G401.6 (cell line): ENCODE measurements around the gene YPEL3.
"Not testable (repeated sequence)": the region's sequence is repeated elsewhere in the genome, so short reads cannot be mapped to it uniquely, and the experiment has no call there.

Source experiments
- FAIRE-seq: peaks from 2 replicates; lab custom pipeline; 2012; peaks lifted over from hg19 to GRCh38; lab: Jason Lieb, UNC

Gene YPEL3

DNA sequence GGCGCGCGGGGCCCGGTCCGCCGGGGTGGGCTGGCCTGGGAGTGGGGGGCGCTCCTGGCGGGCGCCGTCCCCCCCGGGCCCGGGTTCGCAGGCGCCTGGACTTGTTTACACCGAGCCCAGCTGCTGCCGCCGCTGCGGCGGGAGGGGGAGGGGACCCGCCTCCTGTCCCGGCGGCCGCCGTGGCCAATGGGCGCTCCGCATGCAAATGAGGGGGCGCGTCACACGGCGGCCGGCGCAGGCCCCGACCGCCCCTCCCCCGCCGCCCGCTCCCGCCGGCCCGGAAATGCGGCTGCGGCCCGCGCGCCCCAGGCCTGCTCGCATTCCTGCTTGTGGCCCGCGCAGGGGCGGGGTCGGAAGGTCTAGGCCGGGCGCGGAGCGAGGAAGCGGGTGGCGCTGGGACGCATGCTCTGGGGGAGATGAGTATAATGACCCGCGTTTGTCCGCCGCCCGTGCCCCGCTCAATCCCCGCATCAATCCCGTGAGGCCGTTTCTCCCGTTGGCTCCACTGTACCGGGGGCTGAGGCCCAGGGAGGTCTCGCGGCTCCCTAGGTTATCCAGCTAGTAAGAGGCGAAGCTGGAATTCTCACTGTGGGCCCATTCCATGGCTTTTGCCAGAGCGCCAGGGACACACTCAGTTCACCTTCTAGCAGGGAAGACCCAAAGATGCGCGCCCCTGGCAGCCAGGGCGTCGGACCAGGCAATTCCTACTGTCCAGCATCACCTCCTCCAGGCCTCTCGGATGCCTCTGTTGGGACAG lies at the start of gene YPEL3:
Gene YPEL3 (minus strand): TSS at position 109 of the 757 bp plus-strand sequence. CDS start 731 bp downstream, outside the sequence.
- no peak for FAIRE-seq

DNA sequence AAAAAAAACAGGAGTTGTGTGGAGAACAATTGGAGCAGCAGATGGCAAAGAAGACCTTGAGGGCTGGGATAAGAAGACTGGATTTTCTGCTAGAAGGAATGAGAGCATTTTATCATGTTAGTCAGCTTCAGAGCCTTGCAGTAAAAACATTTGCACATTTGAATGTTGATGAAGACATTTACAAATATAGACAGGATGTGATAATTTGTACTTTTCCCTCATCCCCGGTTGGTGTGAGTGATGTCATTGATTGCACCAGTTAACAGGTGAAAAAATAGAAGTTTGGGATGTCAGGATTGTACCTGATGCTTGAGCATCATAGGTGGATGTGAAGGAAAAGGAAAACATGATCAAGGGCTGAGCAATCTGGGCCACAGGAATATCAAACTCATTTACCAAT lies 49.6 kb upstream of the YPEL3 start:
- no peak for FAIRE-seq

DNA sequence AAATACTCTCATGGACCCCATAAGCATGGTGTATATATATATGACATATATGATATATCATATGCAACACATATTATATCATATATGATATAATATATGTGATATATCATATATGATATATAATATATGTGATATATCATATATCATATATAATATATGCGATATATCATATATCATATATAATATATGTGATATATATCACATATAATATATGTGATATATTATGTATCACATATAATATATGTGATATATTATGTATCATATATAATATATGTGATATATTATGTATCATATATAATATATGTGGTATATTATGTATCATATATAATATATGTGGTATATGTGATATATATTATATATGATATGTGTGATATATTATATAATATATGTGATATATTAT lies 48.9 kb upstream of the YPEL3 start:
- peak; percentile 97 for FAIRE-seq

- FAIRE-seq, result no peak
Observed at GRCh38 chr16:30144017-30144416, 48.0 kb upstream of the YPEL3 start.

GRCh38 chr16:30143347-30143702 lies 47.3 kb upstream of the YPEL3 start:
- FAIRE-seq, result no peak

DNA sequence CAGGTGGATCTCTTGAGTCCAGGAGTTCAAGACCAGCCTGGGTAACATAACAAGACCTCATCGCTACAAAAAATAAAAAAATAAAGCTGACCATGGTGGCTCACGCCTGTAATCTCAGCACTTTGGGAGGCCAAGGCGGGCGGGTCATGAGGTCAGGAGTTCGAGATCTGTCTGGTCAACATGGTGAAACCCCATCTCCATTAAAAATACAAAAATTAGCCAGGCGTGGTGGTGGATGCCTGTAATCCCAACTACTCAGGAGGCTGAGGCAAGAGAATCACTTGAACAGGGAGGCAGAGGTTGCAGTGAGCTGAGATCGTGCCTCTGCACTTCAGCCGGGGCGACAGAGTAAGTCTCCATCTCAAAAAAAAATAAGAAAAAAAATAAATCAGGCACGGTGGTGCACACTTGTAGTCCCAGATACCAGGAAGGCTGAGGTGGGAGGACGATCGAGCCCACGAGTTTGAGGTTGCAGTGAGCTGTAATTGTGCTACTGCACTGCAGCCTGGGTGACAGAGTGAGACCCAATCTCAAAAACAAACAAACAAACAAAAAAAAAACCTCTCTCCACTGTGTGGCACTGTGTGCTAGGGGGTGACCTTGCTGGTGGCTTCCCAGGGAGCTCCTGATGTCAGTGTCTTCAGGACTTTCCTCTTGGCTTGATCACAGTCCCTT lies 46.8 kb upstream of the YPEL3 start:
- FAIRE-seq, result no peak

DNA sequence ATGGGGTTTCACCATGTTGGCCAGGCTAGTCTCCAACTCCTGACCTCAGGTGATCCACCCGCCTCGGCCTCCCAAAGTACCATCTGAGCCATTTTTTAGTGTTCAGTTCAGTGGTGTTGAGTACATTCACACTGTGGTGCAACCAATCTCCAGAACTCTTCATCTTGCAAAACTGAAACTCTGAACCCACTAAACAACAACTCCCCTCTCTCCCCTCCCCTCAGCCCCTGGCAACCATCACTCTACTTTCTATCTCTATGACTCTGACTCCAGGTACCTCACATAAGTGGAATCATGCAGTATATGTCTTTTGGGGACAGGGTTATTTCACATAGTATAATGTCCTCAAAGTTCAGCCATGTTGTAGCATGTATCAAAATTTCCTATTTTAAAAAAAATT lies 45.7 kb upstream of the YPEL3 start:
- FAIRE-seq, result no peak

GRCh38 chr16:30139583-30140481 lies 43.8 kb upstream of the YPEL3 start:
- no peak for FAIRE-seq

DNA sequence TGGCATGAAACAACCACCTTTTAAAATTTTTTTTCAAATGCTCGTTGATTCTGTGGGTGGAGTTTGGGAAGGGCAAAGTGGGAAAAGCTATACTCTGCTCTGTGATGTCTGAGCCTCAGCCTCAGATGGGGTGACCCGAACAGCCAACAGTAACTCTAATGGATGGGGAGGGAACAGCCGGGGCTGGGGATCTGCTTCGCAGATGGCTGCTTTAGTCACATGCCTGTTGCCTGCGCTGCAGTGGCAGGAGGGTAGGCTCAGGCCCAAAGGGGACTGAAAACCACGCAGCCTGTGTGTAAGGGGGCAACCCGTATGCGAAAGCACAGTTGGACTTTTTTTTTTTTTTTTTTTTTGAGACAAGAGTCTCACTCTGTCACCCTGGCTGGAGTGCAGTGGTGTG lies 41.9 kb upstream of the YPEL3 start:
- no peak for FAIRE-seq

DNA sequence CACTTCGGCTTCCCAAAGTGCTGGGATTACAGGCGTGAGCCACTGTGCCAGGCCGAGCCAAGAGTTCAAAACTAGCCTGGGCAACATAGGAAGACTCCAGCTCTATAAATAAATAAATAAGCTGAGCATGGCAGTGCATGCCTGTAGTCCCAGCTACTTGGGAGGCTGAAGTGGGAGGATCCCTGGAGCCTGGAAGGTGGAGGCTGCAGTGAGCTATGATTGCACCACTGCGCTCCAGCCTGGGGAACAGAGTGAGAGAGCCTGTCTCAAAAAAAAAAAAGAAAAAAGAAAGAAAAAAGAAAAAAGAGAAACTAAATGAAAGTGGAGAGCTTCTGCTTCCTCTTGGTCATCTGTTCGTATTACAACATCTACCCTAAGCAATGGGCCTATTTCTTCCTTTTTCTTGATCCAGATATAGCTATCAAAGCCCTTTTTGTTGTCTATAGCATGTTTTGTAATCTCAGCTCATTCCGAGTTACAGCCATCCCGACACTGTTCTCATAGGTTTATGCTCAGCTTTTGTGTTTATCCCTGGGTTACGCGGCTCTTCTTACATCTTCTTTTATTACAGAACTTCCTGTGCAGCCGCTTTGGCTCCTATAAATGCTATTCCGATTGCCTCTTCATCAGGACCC lies 41.1 kb upstream of the YPEL3 start:
- no peak for FAIRE-seq

- no peak for FAIRE-seq
Observed at GRCh38 chr16:30132591-30132990, 36.6 kb upstream of the YPEL3 start.

- no peak for FAIRE-seq
Observed at GRCh38 chr16:30131869-30132475, 36.0 kb upstream of the YPEL3 start.

DNA sequence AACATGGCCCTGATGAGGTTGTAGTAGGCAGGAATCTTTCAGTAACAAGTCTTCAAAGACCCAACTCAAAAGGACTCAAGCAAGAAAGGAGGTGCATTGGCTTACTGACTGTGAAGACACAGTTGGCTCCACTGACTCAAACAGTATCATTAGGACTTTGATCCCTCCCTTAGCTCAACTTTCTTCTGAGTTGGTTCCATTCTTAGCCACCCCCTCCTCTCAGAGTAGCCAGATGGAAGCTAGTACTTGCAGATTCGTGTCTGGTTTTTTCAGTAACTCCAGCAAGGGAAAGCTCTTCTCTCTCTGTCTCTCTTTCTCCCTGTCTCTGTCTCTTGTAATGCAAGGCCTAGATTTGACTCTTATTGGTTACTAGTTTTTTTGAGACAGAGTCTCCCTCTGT lies 32.0 kb upstream of the YPEL3 start:
- no peak for FAIRE-seq

GRCh38 chr16:30125690-30126089 lies 29.7 kb upstream of the YPEL3 start:
- not testable (repeated sequence) for FAIRE-seq

DNA sequence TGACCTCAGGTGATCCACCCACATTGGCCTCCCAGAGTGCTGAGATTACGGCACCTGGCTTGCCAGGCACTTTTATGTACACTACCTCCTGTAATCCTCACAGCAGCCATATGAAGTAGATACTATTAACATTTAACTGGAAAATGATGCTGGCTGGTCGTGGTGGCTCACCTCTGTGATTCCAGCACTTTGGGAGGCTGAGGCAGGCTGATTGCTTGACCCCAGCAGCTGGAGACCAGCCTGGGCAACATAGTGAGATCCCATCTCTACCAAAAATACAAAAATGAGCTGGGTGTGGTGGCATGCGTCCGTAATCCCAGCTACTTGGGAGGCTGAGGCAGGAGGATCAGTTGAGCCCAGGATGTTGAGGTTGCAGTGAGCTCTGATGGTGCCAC lies 29.0 kb upstream of the YPEL3 start:
- FAIRE-seq, result no peak

DNA sequence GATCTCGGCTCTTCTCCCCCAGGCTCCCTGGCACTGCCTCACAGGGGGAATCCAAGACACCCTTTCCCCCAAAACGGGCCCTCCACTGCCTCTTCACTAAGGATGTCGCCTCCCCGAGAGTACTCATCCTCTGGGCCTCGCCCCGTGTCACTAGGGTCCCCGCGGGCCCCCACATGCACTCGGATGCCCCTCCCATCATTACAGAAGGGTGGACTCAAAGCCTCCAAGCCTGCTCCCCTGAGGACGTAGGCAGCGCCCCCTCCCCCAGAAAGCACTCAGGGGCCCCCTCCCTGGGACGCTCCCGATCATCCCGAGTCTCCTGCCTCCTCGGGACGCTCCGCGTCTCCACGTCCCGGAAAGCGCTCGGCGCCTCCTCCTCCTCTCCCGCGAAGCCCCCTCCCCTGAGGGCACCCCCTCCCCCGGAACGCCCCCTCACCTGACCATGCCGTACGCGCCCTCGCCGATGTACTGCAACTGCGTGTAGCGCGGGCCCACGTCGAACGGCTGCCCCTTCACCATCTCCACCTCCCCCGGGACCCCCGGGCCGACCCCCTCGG lies 26.7 kb upstream of the YPEL3 start:
- no peak for FAIRE-seq

GRCh38 chr16:30121741-30122571 lies 25.9 kb upstream of the YPEL3 start:
- no peak for FAIRE-seq

GRCh38 chr16:30120340-30121105 lies 24.5 kb upstream of the YPEL3 start:
- no peak for FAIRE-seq

- FAIRE-seq, result no peak
Observed at GRCh38 chr16:30119428-30119827, 23.4 kb upstream of the YPEL3 start.

GRCh38 chr16:30117768-30118167 lies 21.8 kb upstream of the YPEL3 start:
- no peak for FAIRE-seq
